GM23338 (cell line): Measurements from ENCODE around the gene AMZ1.

Experiments
- CTCF ChIP-seq, 2 experiments: fragments of 200-600 bp in 1 of 2; sonication (generic) in 1 of 2; conservative IDR thresholded peaks; 2 replicates each; pipeline versions ENCODE4 v1.5.1 to v1.6.1; 2016 to 2017; ENCODE audit warnings: antibody characterized with exemption in 2 of 2, low read depth in 2 of 2, mild to moderate bottlenecking in 2 of 2, moderate library complexity in 1 of 2
- EZH2 ChIP-seq: fragments of 200-600 bp; sonication (generic); IDR thresholded peaks from one replicate; pipeline ENCODE4 v1.8.0; 2017; ENCODE audit warnings: antibody characterized with exemption, mild to moderate bottlenecking, low read depth; ENCODE audit not compliant: unreplicated experiment
- POLR2AphosphoS5 ChIP-seq: IDR thresholded peaks from 2 replicates; pipeline ENCODE4 v1.6.1; 2016; ENCODE audit warnings: antibody characterized with exemption, low read depth
- REST ChIP-seq: IDR thresholded peaks from one replicate; pipeline ENCODE4 v1.6.1; 2018; ENCODE audit warnings: antibody characterized with exemption; ENCODE audit not compliant: unreplicated experiment

DNA sequence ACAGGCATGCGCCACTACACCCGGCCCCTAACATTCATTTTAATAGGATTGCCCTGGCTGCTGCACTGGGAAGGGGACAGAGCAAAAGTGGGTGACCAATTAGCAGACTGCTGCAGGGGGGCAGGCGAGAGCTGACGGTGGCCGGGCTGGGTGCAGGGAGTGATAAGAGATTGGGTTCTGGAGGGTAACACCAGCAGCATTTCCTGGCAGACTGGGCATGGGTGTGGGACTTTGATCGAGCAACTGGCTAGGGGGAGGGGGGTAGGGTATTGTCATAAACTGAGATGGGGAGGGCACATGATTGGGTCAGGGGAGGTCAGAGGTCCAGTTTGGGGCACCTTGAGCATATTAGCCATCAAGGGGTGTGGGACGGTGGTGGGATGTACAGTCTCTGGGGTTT, 20.2 kb upstream of the AMZ1 start:
- TF ChIP-seq CTCF (conservative IDR thresholded peaks at IDR 0.05; ENCODE audit: low read depth in 2 of 2), result no peak
- no peak for TF ChIP-seq EZH2
- TF ChIP-seq POLR2AphosphoS5, result no peak
- no peak for TF ChIP-seq REST
